H9 (cell line): Measurements from ENCODE around the gene KIZ. TPM values are rescaled to one million over a fixed set of nuclear protein-coding genes. Genes with fewer than 3 reads are reported as not detected.
A peak's percentile ranks its signal among the peaks of the same experiment; 100 is the strongest.

Source experiments
- DNase-seq: peaks from one replicate; pipeline ENCODE4 v3.0.0-alpha.2; 2017
- H2AFZ ChIP-seq: one replicate; pipeline ENCODE4 v1.6.1; 2013; ENCODE audit warnings: mild to moderate bottlenecking, low read length, control low read depth, moderate library complexity
- H2AK5ac ChIP-seq: 2 replicates; pipeline ENCODE4 v1.6.1; 2013; ENCODE audit warnings: low read length, control low read depth, mixed read lengths; ENCODE audit not compliant: insufficient read length
- H2BK120ac ChIP-seq: one replicate; pipeline ENCODE4 v1.6.1; 2013; ENCODE audit warnings: low read depth, mild to moderate bottlenecking, low read length, control low read depth, inconsistent platforms; ENCODE audit not compliant: poor library complexity, severe bottlenecking
- H2BK12ac ChIP-seq: 2 replicates; pipeline ENCODE4 v1.6.1; 2013; ENCODE audit warnings: low read length, control low read depth, mixed read lengths, low read depth; ENCODE audit not compliant: insufficient read length
- H2BK15ac ChIP-seq: 2 replicates; pipeline ENCODE4 v1.6.1; 2013; ENCODE audit warnings: low read depth, low read length, control low read depth
- H2BK20ac ChIP-seq: one replicate; pipeline ENCODE4 v1.6.1; 2013; ENCODE audit warnings: low read depth, mild to moderate bottlenecking, low read length, control low read depth, inconsistent platforms; ENCODE audit not compliant: poor library complexity, severe bottlenecking
- H2BK5ac ChIP-seq: 2 replicates; pipeline ENCODE4 v1.6.1; 2013; ENCODE audit warnings: low read length, control low read depth, mixed read lengths; ENCODE audit not compliant: insufficient read length
- H3K14ac ChIP-seq: 2 replicates; pipeline ENCODE4 v1.6.1; 2013; ENCODE audit warnings: low read length, control low read depth; ENCODE audit not compliant: insufficient read depth
- H3K18ac ChIP-seq: 2 replicates; pipeline ENCODE4 v1.6.1; 2013; ENCODE audit warnings: low read depth, mild to moderate bottlenecking, mixed read lengths, low read length, control low read depth; ENCODE audit not compliant: insufficient read length
- H3K23ac ChIP-seq: 2 replicates; pipeline ENCODE4 v1.6.1; 2013; ENCODE audit warnings: low read length, control low read depth, mixed read lengths, low read depth; ENCODE audit not compliant: insufficient read length
- H3K23me2 ChIP-seq: 2 replicates; pipeline ENCODE4 v1.6.1; 2013; ENCODE audit warnings: low read depth, mild to moderate bottlenecking, mixed read lengths, low read length, control low read depth; ENCODE audit not compliant: insufficient read length, poor library complexity, severe bottlenecking
- H3K27ac ChIP-seq: 2 replicates; pipeline ENCODE4 v1.5.1; 2013; ENCODE audit warnings: low read length, control low read depth, mixed read lengths, low read depth; ENCODE audit not compliant: insufficient read length
- H3K27me3 ChIP-seq: 2 replicates; pipeline ENCODE4 v1.6.1; 2013; ENCODE audit warnings: low read length, control low read depth, inconsistent platforms; ENCODE audit not compliant: insufficient read depth
- H3K4ac ChIP-seq: 2 replicates; pipeline ENCODE4 v1.6.1; 2013; ENCODE audit warnings: low read depth, mild to moderate bottlenecking, control low read depth, inconsistent platforms, low read length, moderate library complexity
- H3K4me1 ChIP-seq: 2 replicates; pipeline ENCODE4 v1.6.1; 2013; ENCODE audit warnings: low read length, control low read depth, inconsistent platforms; ENCODE audit not compliant: insufficient read depth
- H3K4me2 ChIP-seq: 2 replicates; pipeline ENCODE4 v1.6.1; 2013; ENCODE audit warnings: low read length, control low read depth, mixed read lengths; ENCODE audit not compliant: insufficient read length, insufficient read depth
- H3K56ac ChIP-seq: 2 replicates; pipeline ENCODE4 v1.6.1; 2013; ENCODE audit warnings: low read depth, mild to moderate bottlenecking, mixed read lengths, low read length, control low read depth; ENCODE audit not compliant: insufficient read length
- H3K79me1 ChIP-seq: 2 replicates; pipeline ENCODE4 v1.6.1; 2013; ENCODE audit warnings: low read depth, mild to moderate bottlenecking, moderate library complexity, low read length, control low read depth, inconsistent platforms; ENCODE audit not compliant: insufficient read depth, poor library complexity, severe bottlenecking
- H3K79me2 ChIP-seq: 2 replicates; pipeline ENCODE4 v1.6.1; 2013; ENCODE audit warnings: low read length, control low read depth, inconsistent platforms; ENCODE audit not compliant: insufficient read depth
- H3K9ac ChIP-seq: 2 replicates; pipeline ENCODE4 v1.6.1; 2013; ENCODE audit warnings: low read length, control low read depth, mixed read lengths; ENCODE audit not compliant: insufficient read length; ENCODE audit errors: extremely low read depth
- H3K9me3 ChIP-seq: one replicate; pipeline ENCODE4 v1.6.1; 2013; ENCODE audit warnings: low read depth, low read length, inconsistent platforms; ENCODE audit not compliant: control insufficient read depth
- H3T11ph ChIP-seq: one replicate; pipeline ENCODE4 v1.6.1; 2013; ENCODE audit warnings: mild to moderate bottlenecking, low read length, control low read depth, inconsistent platforms
- H4K20me1 ChIP-seq: one replicate; pipeline ENCODE4 v1.6.1; 2013; ENCODE audit not compliant: control insufficient read depth, insufficient read length, insufficient read depth
- H4K5ac ChIP-seq: 2 replicates; pipeline ENCODE4 v1.6.1; 2013; ENCODE audit warnings: low read depth, mild to moderate bottlenecking, mixed read lengths, low read length, control low read depth; ENCODE audit not compliant: insufficient read length
- H4K8ac ChIP-seq: replicated peaks from 2 replicates; pipeline ENCODE4 v1.6.1; 2013; ENCODE audit warnings: low read length, control low read depth, mixed read lengths, low read depth; ENCODE audit not compliant: insufficient read length
- H4K91ac ChIP-seq: 2 replicates; pipeline ENCODE4 v1.6.1; 2013; ENCODE audit warnings: low read depth, mild to moderate bottlenecking, moderate library complexity, mixed read lengths, low read length, control low read depth; ENCODE audit not compliant: insufficient read length
- H3K27ac Mint-ChIP-seq, 3 experiments: 2 replicates in 2 of 3; 3 replicates in 1 of 3; pipeline ENCODE4 v1.8.0; 2020 to 2021; ENCODE audit warnings: mixed read lengths in 3 of 3, mild to moderate bottlenecking in 1 of 3, moderate library complexity in 1 of 3
- H3K27me3 Mint-ChIP-seq: 2 replicates; pipeline ENCODE4 v1.8.0; 2021; ENCODE audit warnings: low read depth, mild to moderate bottlenecking, moderate library complexity, mixed read lengths
- H3K36me3 Mint-ChIP-seq, 3 experiments: 2 replicates in 2 of 3; 3 replicates in 1 of 3; pipeline ENCODE4 v1.8.0; 2020 to 2021; ENCODE audit warnings: low read depth in 3 of 3, mixed read lengths in 3 of 3; ENCODE audit not compliant: insufficient read depth in 1 of 3
- H3K4me1 Mint-ChIP-seq, 2 experiments: 2 replicates each; pipeline ENCODE4 v1.8.0; 2020; ENCODE audit warnings: mixed read lengths in 2 of 2
- H3K4me3 Mint-ChIP-seq, 2 experiments: 2 replicates in 1 of 2; 3 replicates in 1 of 2; pipeline ENCODE4 v1.8.0; 2020 to 2021; ENCODE audit warnings: mild to moderate bottlenecking in 2 of 2, mixed read lengths in 2 of 2, moderate library complexity in 1 of 2
- H3K9me3 Mint-ChIP-seq, 2 experiments: 2 replicates in 1 of 2; 3 replicates in 1 of 2; pipeline ENCODE4 v1.8.0; 2020; ENCODE audit warnings: mild to moderate bottlenecking in 2 of 2, mixed read lengths in 2 of 2, moderate library complexity in 1 of 2
- WGBS: extraction: QIAGEN DNeasy Blood & Tissue Kit; methylation state at CpG from one replicate; pipeline ENCODE4 v1.1.7; 2013; ENCODE audit warnings: missing lambda C conversion rate, low lambda C conversion rate, mixed read lengths; ENCODE audit not compliant: insufficient read length; ENCODE audit errors: extremely low coverage; 5-methylcytosine and 5-hydroxymethylcytosine counted together
- total RNA-seq: library from RNA; stranded (reverse); gene quantifications from 2 replicates; pipeline ENCODE4 v1.2.1, GENCODE V29; 2021
- TF ChIP-seq, protein P1 (sequence below): fragments of 200-600 bp; sonication (generic); conservative IDR thresholded peaks from 3 replicates; pipeline ENCODE4 v1.8.0; 2021; ENCODE audit warnings: antibody characterized with exemption, mild to moderate bottlenecking

KIZ gene
- total RNA-seq, 1 experiment from 2014 or later: 29.3 TPM

DNA sequence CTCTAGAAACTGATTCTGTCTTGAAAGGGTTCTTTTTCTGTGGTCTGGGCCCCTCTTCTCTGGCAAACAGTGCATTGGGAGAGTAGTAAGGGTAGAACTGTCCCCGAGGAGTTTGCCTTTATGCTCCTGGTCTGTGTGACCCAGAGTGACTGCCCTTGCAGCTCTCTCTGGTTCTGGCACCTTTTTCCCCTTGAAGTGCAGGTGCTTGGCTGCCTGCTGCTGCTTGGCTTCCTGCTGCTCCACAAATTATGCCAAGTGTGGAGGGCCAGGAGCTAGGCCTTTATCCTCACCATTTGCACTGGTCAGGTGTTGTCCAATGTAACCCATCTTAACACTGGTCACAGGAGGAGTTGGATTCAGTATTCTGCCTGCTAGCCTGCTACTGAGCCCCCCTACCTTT, 11.2 kb downstream of the KIZ start:
- no peak overlapping the region for H2AFZ ChIP-seq
- H2BK12ac ChIP-seq: no peak overlapping the region
- no peaks in the 10 kb centered on the region for H3K27me3 ChIP-seq
- DNase-seq: no peak
- H3K23ac ChIP-seq: no peak overlapping the region
- no peak overlapping the region for H2BK20ac ChIP-seq
- H3K23me2 ChIP-seq: no peaks in the 10 kb centered on the region
- H2BK120ac ChIP-seq: no peak overlapping the region
- H3K14ac ChIP-seq: no peak overlapping the region
- no peak overlapping the region for H3K18ac ChIP-seq
- WGBS: no CpG with 5 or more reads among the region's 1 CpG
- no peak overlapping the region for H4K8ac ChIP-seq
- TF ChIP-seq, protein P1, sequence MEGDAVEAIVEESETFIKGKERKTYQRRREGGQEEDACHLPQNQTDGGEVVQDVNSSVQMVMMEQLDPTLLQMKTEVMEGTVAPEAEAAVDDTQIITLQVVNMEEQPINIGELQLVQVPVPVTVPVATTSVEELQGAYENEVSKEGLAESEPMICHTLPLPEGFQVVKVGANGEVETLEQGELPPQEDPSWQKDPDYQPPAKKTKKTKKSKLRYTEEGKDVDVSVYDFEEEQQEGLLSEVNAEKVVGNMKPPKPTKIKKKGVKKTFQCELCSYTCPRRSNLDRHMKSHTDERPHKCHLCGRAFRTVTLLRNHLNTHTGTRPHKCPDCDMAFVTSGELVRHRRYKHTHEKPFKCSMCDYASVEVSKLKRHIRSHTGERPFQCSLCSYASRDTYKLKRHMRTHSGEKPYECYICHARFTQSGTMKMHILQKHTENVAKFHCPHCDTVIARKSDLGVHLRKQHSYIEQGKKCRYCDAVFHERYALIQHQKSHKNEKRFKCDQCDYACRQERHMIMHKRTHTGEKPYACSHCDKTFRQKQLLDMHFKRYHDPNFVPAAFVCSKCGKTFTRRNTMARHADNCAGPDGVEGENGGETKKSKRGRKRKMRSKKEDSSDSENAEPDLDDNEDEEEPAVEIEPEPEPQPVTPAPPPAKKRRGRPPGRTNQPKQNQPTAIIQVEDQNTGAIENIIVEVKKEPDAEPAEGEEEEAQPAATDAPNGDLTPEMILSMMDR: no peak
- no peak overlapping the region for H3K9ac ChIP-seq
- H3K79me1 ChIP-seq: no peaks in the 10 kb centered on the region
- peaks cover 3 to 50% (median 25%) of the 10 kb centered on the region in 3 experiments; a peak in 6 of 7 replicates for H3K36me3 Mint-ChIP-seq
- H4K20me1 ChIP-seq: no peaks in the 10 kb centered on the region
- H2BK15ac ChIP-seq: no peak overlapping the region
- no peak overlapping the region for H3K4ac ChIP-seq
- peaks cover 3 to 18% of the 10 kb centered on the region in 2 experiments; a peak in 2 of 4 replicates for H3K4me1 Mint-ChIP-seq
- H3K56ac ChIP-seq: no peak overlapping the region
- H3K79me2 ChIP-seq: 0 out of 2 replicates have a peak, but pooled peaks cover 2% of the 10 kb centered on the region
- no peak overlapping the region for H2BK5ac ChIP-seq
- H3K27ac ChIP-seq: no peak overlapping the region
- no peaks in the 10 kb centered on the region for H3K4me1 ChIP-seq
- peak overlapping the region in 1 of 3 experiments; percentile 74; a peak in 2 of 7 replicates for H3K27ac Mint-ChIP-seq
- no peak overlapping the region for H3K4me2 ChIP-seq
- H4K91ac ChIP-seq: no peak overlapping the region
- H3K27me3 Mint-ChIP-seq: no peaks in the 10 kb centered on the region
- no peaks in the 10 kb centered on the region for H3K9me3 ChIP-seq
- H3K9me3 Mint-ChIP-seq: no peaks in the 10 kb centered on the region
- no peak overlapping the region for H3T11ph ChIP-seq
- no peak overlapping the region for H2AK5ac ChIP-seq
- H4K5ac ChIP-seq: no peak overlapping the region
- no peak overlapping the region for H3K4me3 Mint-ChIP-seq
